ENCODE measurements around the gene GLRX3. TPM values are rescaled to one million over a fixed set of nuclear protein-coding genes. Genes with fewer than 3 reads are reported as not detected.
A peak's percentile ranks its signal among the peaks of the same experiment; 100 is the strongest.

Gene GLRX3
- total and polyA plus RNA-seq, 2 of the 13 experiments (the other 11 are each of a cell fraction or from before 2014, with no cell fraction given) = 91.4 to 135 TPM

- H3K36me3 ChIP-seq (replicated peaks in 1 of 2; ENCODE audit: control insufficient read depth in 1 of 2, insufficient read depth in 2 of 2, low read length in 2 of 2) = peaks cover 9 to 12% of the 10 kb centered on the region in 2 experiments; a peak in 4 of 5 replicates
- intact Hi-C loops (cut with micrococcal nuclease; ENCODE audit: unreplicated experiment) = no loop called here
- TF ChIP-seq FOSL1 (CRISPR knock-in tag; IDR thresholded peaks at IDR 0.05; ENCODE audit: borderline replicate concordance) (peak; percentile 46; the same call in 1 of the 2 replicates), ZNF430 (CRISPR knock-in tag; IDR thresholded peaks at IDR 0.05) (peak; percentile 15; the same call in 1 of the 2 replicates), FOXP4 (CRISPR knock-in tag; IDR thresholded peaks at IDR 0.05) (0 out of 2 replicates have a peak, but pooled peaks have one; percentile 42), FOSL2 (CRISPR knock-in tag; IDR thresholded peaks at IDR 0.05) (peak; percentile 96), GATAD2A (CRISPR knock-in tag; IDR thresholded peaks at IDR 0.05) (0 out of 2 replicates have a peak, but pooled peaks have one; percentile 11), SAP130 (CRISPR knock-in tag; IDR thresholded peaks at IDR 0.05; ENCODE audit: low read depth) (peak; percentile 77), JUND (CRISPR knock-in tag; IDR thresholded peaks at IDR 0.05) (0 out of 2 replicates have a peak, but pooled peaks have one; percentile 26), TFAP4 (IDR thresholded peaks at IDR 0.05; ENCODE audit: borderline replicate concordance, low read depth) (peak; percentile 20; the same call in 1 of the 2 replicates), ZGPAT (CRISPR knock-in tag; IDR thresholded peaks at IDR 0.05) (peak; percentile 38; the same call in 1 of the 2 replicates), FOXA1 (IDR thresholded peaks at IDR 0.05) (no peak), FOXA1 (CRISPR knock-in tag; IDR thresholded peaks at IDR 0.05) (peak; percentile 7; the same call in 1 of the 2 replicates), TAF1 (CRISPR knock-in tag; IDR thresholded peaks at IDR 0.05) (0 out of 2 replicates have a peak, but pooled peaks have one; percentile 25)
- TF ChIP-seq, protein P1, sequence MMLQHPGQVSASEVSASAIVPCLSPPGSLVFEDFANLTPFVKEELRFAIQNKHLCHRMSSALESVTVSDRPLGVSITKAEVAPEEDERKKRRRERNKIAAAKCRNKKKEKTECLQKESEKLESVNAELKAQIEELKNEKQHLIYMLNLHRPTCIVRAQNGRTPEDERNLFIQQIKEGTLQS (CRISPR knock-in tag; IDR thresholded peaks at IDR 0.05) = peak; percentile 60; the same call in 1 of the 2 replicates
- TF ChIP-seq, protein P2, sequence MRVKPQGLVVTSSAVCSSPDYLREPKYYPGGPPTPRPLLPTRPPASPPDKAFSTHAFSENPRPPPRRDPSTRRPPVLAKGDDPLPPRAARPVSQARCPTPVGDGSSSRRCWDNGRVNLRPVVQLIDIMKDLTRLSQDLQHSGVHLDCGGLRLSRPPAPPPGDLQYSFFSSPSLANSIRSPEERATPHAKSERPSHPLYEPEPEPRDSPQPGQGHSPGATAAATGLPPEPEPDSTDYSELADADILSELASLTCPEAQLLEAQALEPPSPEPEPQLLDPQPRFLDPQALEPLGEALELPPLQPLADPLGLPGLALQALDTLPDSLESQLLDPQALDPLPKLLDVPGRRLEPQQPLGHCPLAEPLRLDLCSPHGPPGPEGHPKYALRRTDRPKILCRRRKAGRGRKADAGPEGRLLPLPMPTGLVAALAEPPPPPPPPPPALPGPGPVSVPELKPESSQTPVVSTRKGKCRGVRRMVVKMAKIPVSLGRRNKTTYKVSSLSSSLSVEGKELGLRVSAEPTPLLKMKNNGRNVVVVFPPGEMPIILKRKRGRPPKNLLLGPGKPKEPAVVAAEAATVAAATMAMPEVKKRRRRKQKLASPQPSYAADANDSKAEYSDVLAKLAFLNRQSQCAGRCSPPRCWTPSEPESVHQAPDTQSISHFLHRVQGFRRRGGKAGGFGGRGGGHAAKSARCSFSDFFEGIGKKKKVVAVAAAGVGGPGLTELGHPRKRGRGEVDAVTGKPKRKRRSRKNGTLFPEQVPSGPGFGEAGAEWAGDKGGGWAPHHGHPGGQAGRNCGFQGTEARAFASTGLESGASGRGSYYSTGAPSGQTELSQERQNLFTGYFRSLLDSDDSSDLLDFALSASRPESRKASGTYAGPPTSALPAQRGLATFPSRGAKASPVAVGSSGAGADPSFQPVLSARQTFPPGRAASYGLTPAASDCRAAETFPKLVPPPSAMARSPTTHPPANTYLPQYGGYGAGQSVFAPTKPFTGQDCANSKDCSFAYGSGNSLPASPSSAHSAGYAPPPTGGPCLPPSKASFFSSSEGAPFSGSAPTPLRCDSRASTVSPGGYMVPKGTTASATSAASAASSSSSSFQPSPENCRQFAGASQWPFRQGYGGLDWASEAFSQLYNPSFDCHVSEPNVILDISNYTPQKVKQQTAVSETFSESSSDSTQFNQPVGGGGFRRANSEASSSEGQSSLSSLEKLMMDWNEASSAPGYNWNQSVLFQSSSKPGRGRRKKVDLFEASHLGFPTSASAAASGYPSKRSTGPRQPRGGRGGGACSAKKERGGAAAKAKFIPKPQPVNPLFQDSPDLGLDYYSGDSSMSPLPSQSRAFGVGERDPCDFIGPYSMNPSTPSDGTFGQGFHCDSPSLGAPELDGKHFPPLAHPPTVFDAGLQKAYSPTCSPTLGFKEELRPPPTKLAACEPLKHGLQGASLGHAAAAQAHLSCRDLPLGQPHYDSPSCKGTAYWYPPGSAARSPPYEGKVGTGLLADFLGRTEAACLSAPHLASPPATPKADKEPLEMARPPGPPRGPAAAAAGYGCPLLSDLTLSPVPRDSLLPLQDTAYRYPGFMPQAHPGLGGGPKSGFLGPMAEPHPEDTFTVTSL (CRISPR knock-in tag; IDR thresholded peaks at IDR 0.05; ENCODE audit: borderline replicate concordance) = peak; percentile 60; the same call in 1 of the 2 replicates
These were observed 2.3 kb downstream of the GLRX3 start for GRCh38 chr10:130138479-130138866.

More at GRCh38 chr10:130138479-130138866, 2.3 kb downstream of the GLRX3 start:
- H3K4me1 ChIP-seq (ENCODE audit: insufficient read depth, low read length) = peaks cover 63% of the 10 kb centered on the region
- in situ Hi-C loops (cut with HindIII; ENCODE audit: extremely low pct_ligation_motif_present, low pct_unique_long_range_greater_than_20kb) = no loop called here
- peaks cover 45% of the 10 kb centered on the region for H4K20me1 ChIP-seq (ENCODE audit: insufficient read depth, low read length)
- H3K9ac ChIP-seq (ENCODE audit: insufficient read depth, low read depth, low read length) = peak overlapping the region; percentile 88
- ChIA-PET POLR2A (interaction anchor here (0.7 to 5.9 kb wide), 2 partner anchors 13 to 28 kb away, joined by 4 to 221 read pairs; partner anchors contain the start of gene C10orf143), CTCF (ENCODE audit: low intra/inter-chr PET ratio, low total read pairs) (no interaction called here)
- H3K79me2 ChIP-seq (ENCODE audit: insufficient read depth, low read length) = peaks cover 69% of the 10 kb centered on the region
- H2AFZ ChIP-seq (ENCODE audit: low read length) = no peak overlapping the region
- ATAC-seq = peak; percentile 56
- peaks cover 0 to 7% of the 10 kb centered on the region in 2 experiments; a peak in 2 of 5 replicates for H3K27me3 ChIP-seq (ENCODE audit: control insufficient read depth in 1 of 2, insufficient read depth in 2 of 2, low read length in 2 of 2)
- H3K4me2 ChIP-seq (ENCODE audit: low read depth, low read length) = peak overlapping the region; percentile 88
- no peaks in the 10 kb centered on the region for H3K9me3 ChIP-seq (ENCODE audit: low read length)
- H3K4me3 ChIP-seq (replicated peaks in 1 of 3; ENCODE audit: insufficient read depth in 1 of 3, low read depth in 2 of 3, low read length in 3 of 3) = peak overlapping the region; percentile 66 to 90 (median 74); a peak in 4 of 6 replicates
- 14% methylated on average over 3 of the region's 3 CpGs for WGBS (ENCODE audit: low lambda C conversion rate)
- no TSS peak for BruUV-seq (replicated peaks)
- FAIRE-seq = peak; percentile 66
- peak; percentile 87 for DNase-seq (ENCODE audit: low spot score)
- peak overlapping the region; percentile 81 for H3K27ac ChIP-seq (ENCODE audit: extremely low read length, insufficient read depth, low read length)

Data from HepG2 (cell line).